MM.1S (cell line): ENCODE results near the gene KLHL13.

Source experiments
- DNase-seq: peaks from one replicate; pipeline ENCODE4 v3.0.0-alpha.2; 2015
- H2AFZ ChIP-seq: fragments of 300-600 bp; sonication (generic); 2 replicates; pipeline ENCODE4 v1.6.0; 2016; ENCODE audit warnings: antibody characterized with exemption, low read length
- H3F3A ChIP-seq: fragments of 300-600 bp; sonication (generic); 2 replicates; pipeline ENCODE4 v1.6.1; 2016; ENCODE audit warnings: mild to moderate bottlenecking, antibody characterized with exemption, low read length, moderate library complexity, mixed read lengths; ENCODE audit not compliant: insufficient read depth
- H3K27ac ChIP-seq: fragments of 300-600 bp; sonication (generic); 2 replicates; pipeline ENCODE4 v1.5.1; 2016; ENCODE audit warnings: mild to moderate bottlenecking, low read length
- H3K27me3 ChIP-seq: fragments of 300-600 bp; sonication (generic); replicated peaks from 2 replicates; pipeline ENCODE4 v1.6.0; 2016; ENCODE audit warnings: low read length; ENCODE audit not compliant: insufficient read depth
- H3K36me3 ChIP-seq: fragments of 300-600 bp; sonication (generic); replicated peaks from 2 replicates; pipeline ENCODE4 v1.6.1; 2016; ENCODE audit warnings: mild to moderate bottlenecking, low read length, mixed read lengths; ENCODE audit not compliant: insufficient read depth
- H3K4me1 ChIP-seq: fragments of 300-600 bp; sonication (generic); 2 replicates; pipeline ENCODE4 v1.6.1; 2016; ENCODE audit warnings: low read length, mixed read lengths
- H3K4me2 ChIP-seq: fragments of 300-600 bp; sonication (generic); 2 replicates; pipeline ENCODE4 v1.6.0; 2016; ENCODE audit warnings: low read depth, low read length
- H3K4me3 ChIP-seq: fragments of 300-600 bp; sonication (generic); 2 replicates; pipeline ENCODE4 v1.5.1; 2016; ENCODE audit warnings: low read length, mixed read lengths
- H3K79me2 ChIP-seq: fragments of 300-600 bp; sonication (generic); 2 replicates; pipeline ENCODE4 v1.6.1; 2016; ENCODE audit warnings: mixed run types, low read length, mixed read lengths
- H3K9ac ChIP-seq: fragments of 300-600 bp; sonication (generic); 2 replicates; pipeline ENCODE4 v1.6.1; 2016; ENCODE audit warnings: low read length, mixed read lengths
- H3K9me2 ChIP-seq: fragments of 300-600 bp; sonication (generic); replicated peaks from 2 replicates; pipeline ENCODE4 v1.6.1; 2016; ENCODE audit warnings: mild to moderate bottlenecking, low read length, mixed read lengths; ENCODE audit not compliant: insufficient read depth
- H3K9me3 ChIP-seq: fragments of 300-600 bp; sonication (generic); replicated peaks from 2 replicates; pipeline ENCODE4 v1.6.1; 2016; ENCODE audit warnings: mild to moderate bottlenecking, low read length, mixed read lengths; ENCODE audit not compliant: insufficient read depth
- H4K20me1 ChIP-seq: fragments of 300-600 bp; sonication (generic); 2 replicates; pipeline ENCODE4 v1.6.1; 2016; ENCODE audit warnings: mild to moderate bottlenecking, low read length, moderate library complexity, mixed read lengths; ENCODE audit not compliant: insufficient read depth
- CTCF ChIP-seq: fragments of 300-600 bp; sonication (generic); IDR thresholded peaks from 2 replicates; pipeline ENCODE4 v1.5.1; 2016; ENCODE audit warnings: antibody characterized with exemption, low read length, mixed read lengths
- EZH2 ChIP-seq: fragments of 300-600 bp; sonication (generic); optimal IDR thresholded peaks from 2 replicates; pipeline ENCODE3; 2017; ENCODE audit warnings: low read depth, mild to moderate bottlenecking, antibody characterized with exemption, low read length, mixed read lengths
- EZH2phosphoT487 ChIP-seq: fragments of 300-600 bp; sonication (generic); IDR thresholded peaks from 2 replicates; pipeline ENCODE4 v1.6.1; 2018; ENCODE audit warnings: antibody characterized with exemption, low read length

Gene KLHL13

GRCh38 chrX:118074196-118074595 is 42.4 kb downstream of the KLHL13 start:
- Histone ChIP-seq H3K27ac (no peak overlapping the region), H3K9me3 (no peaks in the 10 kb centered on the region), H3K27me3 (no peaks in the 10 kb centered on the region), H3K4me3 (no peak overlapping the region), H3K9me2 (no peaks in the 10 kb centered on the region), H3F3A (no peaks in the 10 kb centered on the region), H3K9ac (no peak overlapping the region), H4K20me1 (no peaks in the 10 kb centered on the region), H3K79me2 (no peaks in the 10 kb centered on the region), H3K4me2 (no peak overlapping the region), H2AFZ (no peak overlapping the region), H3K4me1 (no peaks in the 10 kb centered on the region), H3K36me3 (no peaks in the 10 kb centered on the region)
- TF ChIP-seq EZH2 (no peak), EZH2phosphoT487 (no peak), CTCF (no peak)
- DNase-seq, result no peak

GRCh38 chrX:118066867-118067515 is 49.6 kb downstream of the KLHL13 start:
- no peak overlapping the region for H3K4me3 ChIP-seq
- no peak overlapping the region for H2AFZ ChIP-seq
- no peak overlapping the region for H3K27ac ChIP-seq
- H3K4me1 ChIP-seq, result no peaks in the 10 kb centered on the region
- no peak for TF ChIP-seq EZH2
- no peak for TF ChIP-seq CTCF
- no peak for TF ChIP-seq EZH2phosphoT487
- H3K27me3 ChIP-seq, result no peaks in the 10 kb centered on the region
- no peaks in the 10 kb centered on the region for H3F3A ChIP-seq
- no peak for DNase-seq
- no peaks in the 10 kb centered on the region for H4K20me1 ChIP-seq
- H3K9me3 ChIP-seq, result no peaks in the 10 kb centered on the region
- no peak overlapping the region for H3K4me2 ChIP-seq
- no peaks in the 10 kb centered on the region for H3K36me3 ChIP-seq
- H3K79me2 ChIP-seq, result no peaks in the 10 kb centered on the region
- H3K9me2 ChIP-seq, result no peaks in the 10 kb centered on the region
- H3K9ac ChIP-seq, result no peak overlapping the region

- no peak overlapping the region for H3K4me3 ChIP-seq
- no peak overlapping the region for H3K4me2 ChIP-seq
- no peak for DNase-seq
- no peaks in the 10 kb centered on the region for H3K27me3 ChIP-seq
- no peak overlapping the region for H2AFZ ChIP-seq
- no peaks in the 10 kb centered on the region for H3K9me3 ChIP-seq
- no peaks in the 10 kb centered on the region for H3K9me2 ChIP-seq
- TF ChIP-seq EZH2phosphoT487 (no peak), EZH2 (no peak), CTCF (no peak)
- no peak overlapping the region for H3K9ac ChIP-seq
- no peaks in the 10 kb centered on the region for H3F3A ChIP-seq
- no peaks in the 10 kb centered on the region for H3K4me1 ChIP-seq
- H4K20me1 ChIP-seq, result no peaks in the 10 kb centered on the region
- no peaks in the 10 kb centered on the region for H3K36me3 ChIP-seq
- no peak overlapping the region for H3K27ac ChIP-seq
- no peaks in the 10 kb centered on the region for H3K79me2 ChIP-seq
These were observed 53.6 kb downstream of the KLHL13 start for GRCh38 chrX:118062817-118063615.
